AG04449 (cell line): ENCODE data around the gene FRK.

ENCODE experiments used
- CTCF ChIA-PET: fragments of 350-600 bp; formaldehyde crosslinking; extraction: SDS; loops from one replicate; lab custom pipeline; 2021; ENCODE audit warnings: antibody characterized with exemption; lab: Yijun Ruan, JAX
- POLR2A ChIA-PET: fragments of 400-600, 350-600 bp; formaldehyde crosslinking; extraction: SDS; loops from one replicate; lab custom pipeline; 2020; ENCODE audit warnings: antibody characterized with exemption, inconsistent platforms; lab: Yijun Ruan, JAX
- DNase-seq: peaks from one replicate; pipeline ENCODE4 v3.0.0-alpha.2; 2010; ENCODE audit warnings: low read depth, low spot score
- H3K4me3 ChIP-seq: 2 replicates; pipeline ENCODE4 v1.5.1; 2011; ENCODE audit warnings: low read depth, mild to moderate bottlenecking, control low read depth, low read length
- CTCF ChIP-seq: IDR thresholded peaks from one replicate; pipeline ENCODE4 v1.5.1; 2011; ENCODE audit warnings: mild to moderate bottlenecking, moderate library complexity, low read length, control low read depth, inconsistent platforms; ENCODE audit not compliant: insufficient read depth; ENCODE audit errors: missing control alignments

Gene FRK

GRCh38 chr6:116003668-116004067 lies 57.0 kb downstream of the FRK start:
- POLR2A ChIA-PET = no interaction called here
- DNase-seq = no peak
- H3K4me3 ChIP-seq = no peak overlapping the region
- no peak for TF ChIP-seq CTCF
- CTCF ChIA-PET = interaction anchor here (0.8 kb wide), 1 partner anchor 57 kb away, joined by 3 read pairs; the partner anchor contains the start of gene FRK

GRCh38 chr6:116002756-116003155 lies 57.9 kb downstream of the FRK start:
- no peak overlapping the region for H3K4me3 ChIP-seq
- ChIA-PET POLR2A (no interaction called here), CTCF (interaction anchor here (0.6 to 1.5 kb wide), 3 partner anchors 10 to 58 kb away, joined by 3 read pairs; partner anchors contain the start of gene FRK)
- DNase-seq = no peak
- no peak for TF ChIP-seq CTCF

- CTCF ChIA-PET = interaction anchor here (1.5 to 1.6 kb wide), 2 partner anchors 12 to 98 kb away, joined by 4 read pairs; no protein-coding TSS in a partner anchor
- POLR2A ChIA-PET = no interaction called here
- no peak for TF ChIP-seq CTCF
Observed at GRCh38 chr6:115999235-115999634, 61.5 kb downstream of the FRK start.

GRCh38 chr6:115997990-115998585 lies 62.6 kb downstream of the FRK start:
- no peak overlapping the region for H3K4me3 ChIP-seq
- ChIA-PET POLR2A (no interaction called here), CTCF (interaction anchor here (1.5 to 1.6 kb wide), 2 partner anchors 13 to 99 kb away, joined by 4 read pairs; no protein-coding TSS in a partner anchor)
- TF ChIP-seq CTCF = no peak
- no peak for DNase-seq

More at GRCh38 chr6:115999235-115999634, 61.5 kb downstream of the FRK start:
- DNase-seq = no peak
- no peak overlapping the region for H3K4me3 ChIP-seq

GRCh38 chr6:115986026-115986425 lies 74.7 kb downstream of the FRK start:
- POLR2A ChIA-PET = no interaction called here
- H3K4me3 ChIP-seq = no peak overlapping the region
- no peak for DNase-seq
- CTCF ChIA-PET = no interaction called here
- no peak for TF ChIP-seq CTCF

- POLR2A ChIA-PET = no interaction called here
- CTCF ChIA-PET = no interaction called here
- no peak for TF ChIP-seq CTCF
- H3K4me3 ChIP-seq = no peak overlapping the region
- no peak for DNase-seq
Observed at GRCh38 chr6:115984809-115985208, 75.9 kb downstream of the FRK start.
